ENCODE data around the gene CTNNA3. TPM values are rescaled to one million over a fixed set of nuclear protein-coding genes. Genes with fewer than 3 reads are reported as not detected.

Gene CTNNA3
- total RNA-seq, 1 donor from 2014 or later, result 159 TPM

DNA sequence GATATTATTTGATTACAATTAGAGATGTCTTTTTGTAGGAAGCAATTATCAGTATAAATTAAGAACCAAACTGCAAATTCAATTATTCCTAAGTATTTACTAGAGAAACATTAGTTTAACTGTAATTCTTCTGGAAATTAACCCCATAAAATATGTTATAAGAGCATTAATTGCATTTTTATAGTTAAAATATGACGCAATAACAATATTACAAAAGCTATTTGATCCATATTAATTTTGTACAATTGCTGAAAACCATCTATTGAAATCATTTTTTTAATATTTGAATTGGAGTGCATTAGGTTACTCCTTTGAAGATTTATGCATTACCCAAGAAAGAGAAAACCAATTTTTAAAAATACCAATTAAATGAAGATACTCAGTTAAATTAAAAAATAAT, 1024.9 kb downstream of the CTNNA3 start:
- Histone ChIP-seq H3K27ac (replicated peaks) (no peak overlapping the region), H3K27me3 (ENCODE audit: low read depth) (no peaks in the 10 kb centered on the region), H3K4me1 (no peaks in the 10 kb centered on the region), H3K4me3 (no peak overlapping the region), H3K36me3 (no peaks in the 10 kb centered on the region), H3K9me3 (replicated peaks) (no peaks in the 10 kb centered on the region)
- TF ChIP-seq, protein P1, sequence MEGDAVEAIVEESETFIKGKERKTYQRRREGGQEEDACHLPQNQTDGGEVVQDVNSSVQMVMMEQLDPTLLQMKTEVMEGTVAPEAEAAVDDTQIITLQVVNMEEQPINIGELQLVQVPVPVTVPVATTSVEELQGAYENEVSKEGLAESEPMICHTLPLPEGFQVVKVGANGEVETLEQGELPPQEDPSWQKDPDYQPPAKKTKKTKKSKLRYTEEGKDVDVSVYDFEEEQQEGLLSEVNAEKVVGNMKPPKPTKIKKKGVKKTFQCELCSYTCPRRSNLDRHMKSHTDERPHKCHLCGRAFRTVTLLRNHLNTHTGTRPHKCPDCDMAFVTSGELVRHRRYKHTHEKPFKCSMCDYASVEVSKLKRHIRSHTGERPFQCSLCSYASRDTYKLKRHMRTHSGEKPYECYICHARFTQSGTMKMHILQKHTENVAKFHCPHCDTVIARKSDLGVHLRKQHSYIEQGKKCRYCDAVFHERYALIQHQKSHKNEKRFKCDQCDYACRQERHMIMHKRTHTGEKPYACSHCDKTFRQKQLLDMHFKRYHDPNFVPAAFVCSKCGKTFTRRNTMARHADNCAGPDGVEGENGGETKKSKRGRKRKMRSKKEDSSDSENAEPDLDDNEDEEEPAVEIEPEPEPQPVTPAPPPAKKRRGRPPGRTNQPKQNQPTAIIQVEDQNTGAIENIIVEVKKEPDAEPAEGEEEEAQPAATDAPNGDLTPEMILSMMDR (IDR thresholded peaks at IDR 0.05; ENCODE audit: borderline replicate concordance), result no peak
- intact Hi-C loops (cut with micrococcal nuclease), result no loop called here
- no peak for DNase-seq

DNA sequence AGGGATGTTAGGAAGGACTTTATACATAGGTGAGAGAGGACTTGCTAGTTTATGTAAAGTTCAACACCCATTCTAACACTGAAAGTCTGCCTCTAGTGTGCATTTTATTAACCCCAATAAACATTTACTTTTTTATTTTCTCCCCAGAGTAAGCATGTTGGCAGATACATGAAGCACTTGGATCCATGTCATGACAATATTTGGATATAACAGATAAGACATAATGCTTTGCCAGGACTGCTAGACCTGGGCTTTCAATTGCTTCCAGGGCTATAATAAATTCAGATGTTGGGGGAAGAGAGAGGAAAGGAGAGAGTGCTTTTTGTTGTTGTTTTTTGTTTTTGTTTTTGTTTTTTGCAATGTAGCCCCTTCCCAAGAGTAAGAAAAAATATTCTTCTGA, 1039.5 kb downstream of the CTNNA3 start:
- intact Hi-C loops (cut with micrococcal nuclease), result no loop called here
- DNase-seq, result no peak
- Histone ChIP-seq H3K36me3 (no peaks in the 10 kb centered on the region), H3K4me3 (no peak overlapping the region), H3K27ac (replicated peaks) (no peak overlapping the region), H3K9me3 (replicated peaks) (peaks cover 30% of the 10 kb centered on the region), H3K27me3 (ENCODE audit: low read depth) (no peaks in the 10 kb centered on the region), H3K4me1 (peaks cover 9% of the 10 kb centered on the region)
- TF ChIP-seq, protein P1 (IDR thresholded peaks at IDR 0.05; ENCODE audit: borderline replicate concordance), result no peak

DNA sequence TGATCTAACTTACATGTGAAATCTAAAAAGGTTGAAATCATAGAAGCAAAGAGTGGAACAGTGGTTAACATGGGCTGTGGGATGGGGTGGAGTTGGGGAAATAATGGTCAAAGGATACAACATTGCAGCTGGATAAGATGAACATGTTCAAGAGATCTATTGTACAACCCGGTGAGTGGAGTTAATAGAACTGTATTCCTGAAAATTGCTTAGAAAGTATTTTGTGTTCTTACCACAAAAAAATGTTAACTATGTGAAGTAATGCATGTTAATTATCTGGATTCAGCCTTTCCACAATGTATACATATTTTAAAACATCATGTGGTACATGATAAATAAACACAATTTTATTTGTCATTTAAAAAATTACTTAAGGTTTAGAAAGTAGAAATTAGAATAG, 1041.1 kb downstream of the CTNNA3 start:
- TF ChIP-seq, protein P1 (IDR thresholded peaks at IDR 0.05; ENCODE audit: borderline replicate concordance), result no peak
- Histone ChIP-seq H3K4me3 (no peak overlapping the region), H3K4me1 (peaks cover 9% of the 10 kb centered on the region), H3K27ac (replicated peaks) (no peak overlapping the region), H3K27me3 (ENCODE audit: low read depth) (no peaks in the 10 kb centered on the region), H3K9me3 (replicated peaks) (peaks cover 30% of the 10 kb centered on the region), H3K36me3 (no peaks in the 10 kb centered on the region)
- intact Hi-C loops (cut with micrococcal nuclease), result no loop called here
- no peak for DNase-seq

DNA sequence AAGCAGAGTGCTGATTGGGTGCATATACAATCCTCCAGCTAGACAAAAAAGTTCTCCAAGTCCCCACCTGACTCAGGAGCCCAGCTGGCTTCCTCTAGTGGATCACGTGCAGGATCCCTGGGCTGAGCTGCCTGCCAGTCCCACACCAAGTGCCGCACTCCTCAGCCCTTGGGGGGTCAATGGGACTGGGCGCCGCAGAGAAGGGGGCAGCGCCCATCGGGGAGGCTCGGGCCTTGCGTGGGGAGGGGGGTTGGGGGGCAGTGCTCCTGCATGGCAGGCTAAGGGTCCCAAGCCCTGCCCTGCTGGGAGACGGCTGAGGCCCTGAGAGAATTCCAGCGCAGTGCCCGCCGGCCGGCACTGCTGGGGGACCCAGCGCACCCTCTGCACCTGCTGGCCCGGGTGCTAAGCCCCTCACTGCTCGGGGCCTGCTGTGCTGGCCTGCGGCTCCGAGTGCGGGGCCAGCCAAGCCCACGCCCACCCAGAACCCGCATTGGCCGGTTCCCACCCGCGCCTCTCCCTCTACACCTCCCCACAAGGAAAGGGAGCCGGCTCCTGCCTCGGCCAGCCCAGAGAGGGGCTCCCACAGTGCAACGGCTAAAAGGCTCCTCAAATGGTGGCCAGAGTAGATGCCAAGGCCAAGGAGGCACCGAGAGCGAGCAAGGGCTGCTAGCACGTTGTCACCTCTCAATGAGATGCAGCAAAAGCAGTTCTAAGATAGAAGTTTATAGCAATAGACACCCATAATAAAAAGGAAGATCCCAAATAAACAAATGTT, 1044.5 kb downstream of the CTNNA3 start:
- TF ChIP-seq, protein P1 (IDR thresholded peaks at IDR 0.05; ENCODE audit: borderline replicate concordance), result no peak
- intact Hi-C loops (cut with micrococcal nuclease), result no loop called here
- Histone ChIP-seq H3K4me1 (peaks cover under 1% of the 10 kb centered on the region), H3K36me3 (no peaks in the 10 kb centered on the region), H3K9me3 (replicated peaks) (peaks cover 30% of the 10 kb centered on the region), H3K4me3 (no peak overlapping the region), H3K27ac (replicated peaks) (no peak overlapping the region), H3K27me3 (ENCODE audit: low read depth) (no peaks in the 10 kb centered on the region)
- no peak for DNase-seq

DNA sequence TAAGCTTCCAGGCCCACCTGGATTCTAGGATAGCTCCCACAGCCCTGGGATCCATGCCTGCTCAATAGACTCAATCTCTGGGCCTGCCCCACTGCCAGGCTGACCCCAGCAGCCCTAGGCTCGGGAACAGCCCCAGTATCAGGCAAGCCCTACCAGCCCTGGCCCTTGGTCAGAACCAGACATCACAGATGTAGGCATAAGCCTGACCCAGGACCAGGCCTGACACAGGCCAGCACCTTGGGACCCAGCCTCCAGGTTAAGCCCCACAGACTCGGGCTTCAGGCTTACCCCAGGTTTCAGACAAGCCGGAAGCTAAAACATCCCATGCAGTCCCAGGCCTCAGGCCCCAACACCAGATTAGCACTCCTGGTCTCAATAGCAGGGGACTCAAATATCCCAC, 1046.4 kb downstream of the CTNNA3 start:
- H3K36me3 ChIP-seq, result no peaks in the 10 kb centered on the region
- H3K4me1 ChIP-seq, result no peaks in the 10 kb centered on the region
- no peak overlapping the region for H3K27ac ChIP-seq (replicated peaks)
- TF ChIP-seq, protein P1 (IDR thresholded peaks at IDR 0.05; ENCODE audit: borderline replicate concordance), result no peak
- H3K9me3 ChIP-seq (replicated peaks), result peaks cover 30% of the 10 kb centered on the region
- H3K4me3 ChIP-seq, result no peak overlapping the region
- H3K27me3 ChIP-seq (ENCODE audit: low read depth), result no peaks in the 10 kb centered on the region
- intact Hi-C loops (cut with micrococcal nuclease), result no loop called here
- DNase-seq, result no peak
